ENCODE data around the gene ATP5F1A. TPM values are rescaled to one million over a fixed set of nuclear protein-coding genes. Genes with fewer than 3 reads are reported as not detected.
A peak's percentile ranks its signal among the peaks of the same experiment; 100 is the strongest.

Gene ATP5F1A
- total RNA-seq, 2 experiments from 2014 or later, result 333 to 349 TPM

DNA sequence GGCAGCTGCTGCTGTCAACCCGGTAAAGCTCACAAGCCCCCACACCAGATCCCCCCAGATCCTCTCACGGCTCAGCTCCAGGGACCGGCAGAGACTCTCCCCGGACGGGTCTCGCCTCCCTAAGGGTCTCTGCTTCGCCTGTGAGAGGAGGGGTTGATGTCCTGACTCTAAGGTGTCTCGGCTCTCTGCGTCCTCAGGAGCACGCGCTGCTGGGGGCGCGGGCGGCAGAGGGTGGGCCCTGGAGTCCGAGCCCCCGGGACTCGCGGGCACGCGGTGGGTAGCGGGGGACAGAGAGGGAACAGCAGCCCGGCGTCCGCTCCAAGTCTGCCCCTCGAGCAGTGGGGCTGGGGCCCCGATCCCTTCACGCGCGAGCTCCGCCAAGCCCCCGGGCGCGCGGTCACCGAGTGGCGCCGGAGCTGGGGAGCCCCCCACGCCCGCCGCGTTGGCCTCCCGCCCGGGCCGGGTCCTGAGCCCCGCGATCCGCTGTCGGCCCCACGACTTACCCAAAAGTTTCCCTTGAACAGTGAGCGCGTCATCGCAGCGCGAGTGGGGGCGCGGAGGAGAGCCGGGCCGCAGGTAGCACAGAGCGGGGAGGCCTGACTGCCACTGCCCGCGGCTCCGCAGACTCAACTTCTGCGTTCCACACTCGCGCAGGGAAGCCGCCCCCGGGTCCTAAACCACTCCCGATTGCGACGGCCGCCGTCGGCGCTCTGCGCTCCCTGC lies 26.3 kb downstream of the ATP5F1A start, which contains the start of gene PSTPIP2:
PSTPIP2 (minus strand) TSS at position 608 of the 723 bp plus-strand sequence; CDS start at position 536, 72 bp downstream.
- peaks cover 30% of the 10 kb centered on the region for H3K4me1 Mint-ChIP-seq
- peak within 1 kb of the TSS; percentile 74 for H3K4me3 Mint-ChIP-seq
- POLR2A ChIA-PET, result interaction anchor here (0.5 kb wide), 1 partner anchor 99 kb away, joined by 3 read pairs; no protein-coding TSS in a partner anchor
- no peaks in the 10 kb centered on the region for H3K36me3 Mint-ChIP-seq (ENCODE audit: low read depth)
- peaks cover 3% of the 10 kb centered on the region for H3K9me3 Mint-ChIP-seq
- peak; percentile 66 for DNase-seq
- H3K27ac Mint-ChIP-seq, result peak within 1 kb of the TSS; percentile 84
- CTCF ChIA-PET, result interaction anchor here (2.5 to 2.8 kb wide), 2 partner anchors 12 to 98 kb away, joined by 10 to 17 read pairs; no protein-coding TSS in a partner anchor
- no peaks in the 10 kb centered on the region for H3K27me3 Mint-ChIP-seq

DNA sequence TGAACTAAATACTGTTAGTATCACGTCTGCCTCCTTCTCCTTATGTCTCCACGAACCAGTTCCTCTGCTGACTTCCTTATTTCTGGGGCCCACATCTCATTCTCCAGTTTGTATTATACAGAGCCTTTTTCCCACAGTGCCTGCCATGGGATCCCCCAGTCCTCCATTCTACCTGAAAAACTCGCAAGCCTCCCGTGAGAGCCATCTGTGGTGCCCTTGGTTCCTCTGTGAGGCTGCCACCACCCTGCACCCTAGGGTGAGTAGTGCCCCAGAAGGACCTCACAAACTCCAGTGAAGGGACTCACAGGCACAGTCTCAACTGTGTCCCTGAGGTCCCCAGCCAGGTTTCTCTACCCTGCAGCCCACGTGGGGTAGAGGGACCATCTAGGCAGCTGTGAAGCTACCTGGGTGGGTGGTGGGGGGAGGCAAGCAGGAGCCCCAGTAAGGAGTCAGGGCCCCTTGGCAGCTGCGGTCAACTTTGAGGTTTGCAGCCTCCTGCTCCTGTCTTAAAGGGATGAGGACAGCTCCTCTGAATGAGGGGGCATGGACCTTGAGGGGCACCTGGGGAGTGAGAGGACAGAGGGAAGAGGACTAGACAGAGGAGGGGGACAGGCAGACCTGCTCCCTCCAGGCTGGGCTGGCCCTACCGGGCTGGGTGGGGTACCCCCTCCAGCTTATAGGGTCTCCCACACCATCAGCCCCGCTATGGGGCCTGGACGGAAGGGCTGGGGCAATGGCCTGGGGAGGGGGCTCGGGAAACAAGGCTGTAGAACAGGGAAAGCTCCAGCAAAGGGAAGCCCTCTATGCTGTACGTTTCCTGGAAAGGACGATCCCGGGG lies 27.1 kb downstream of the ATP5F1A start:
- ChIA-PET CTCF (interaction anchor here (0.8 to 2.8 kb wide), 2 partner anchors 97 to 194 kb away, joined by 3 to 10 read pairs; no protein-coding TSS in a partner anchor), POLR2A (interaction anchor here (0.5 kb wide), 1 partner anchor 99 kb away, joined by 3 read pairs; no protein-coding TSS in a partner anchor)
- H3K36me3 Mint-ChIP-seq (ENCODE audit: low read depth), result no peaks in the 10 kb centered on the region
- H3K4me3 Mint-ChIP-seq, result peak overlapping the region; percentile 66
- H3K9me3 Mint-ChIP-seq, result peaks cover 3% of the 10 kb centered on the region
- no peaks in the 10 kb centered on the region for H3K27me3 Mint-ChIP-seq
- no peak for DNase-seq
- H3K4me1 Mint-ChIP-seq, result peaks cover 30% of the 10 kb centered on the region
- peak overlapping the region; percentile 50 for H3K27ac Mint-ChIP-seq

DNA sequence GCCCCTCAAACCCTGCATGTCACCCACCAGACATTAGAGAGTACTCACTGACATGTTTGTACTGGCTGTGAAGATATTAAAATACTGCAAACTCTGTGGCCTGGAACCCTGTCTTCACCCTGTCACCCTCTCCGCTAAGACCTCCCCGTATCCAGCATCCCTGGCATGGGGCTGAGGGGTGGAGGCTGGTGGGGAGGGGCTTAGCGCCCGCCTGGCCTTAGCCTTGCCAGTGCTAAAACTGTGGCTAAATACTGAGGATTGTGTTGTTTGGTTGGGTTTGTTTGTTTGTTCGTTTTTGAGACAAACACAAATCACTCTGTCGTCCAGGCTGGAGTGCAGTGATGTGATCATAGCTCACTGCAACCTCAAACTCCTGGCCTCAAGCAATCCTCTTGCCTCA lies 27.9 kb downstream of the ATP5F1A start:
- H3K4me1 Mint-ChIP-seq, result peaks cover 30% of the 10 kb centered on the region
- no peak overlapping the region for H3K4me3 Mint-ChIP-seq
- ChIA-PET CTCF (interaction anchor here (0.8 to 1.0 kb wide), 3 partner anchors 19 to 383 kb away, joined by 3 to 4 read pairs (median 3); no protein-coding TSS in a partner anchor), POLR2A (no interaction called here)
- H3K9me3 Mint-ChIP-seq, result peaks cover 3% of the 10 kb centered on the region
- no peak for DNase-seq
- H3K36me3 Mint-ChIP-seq (ENCODE audit: low read depth), result no peaks in the 10 kb centered on the region
- H3K27me3 Mint-ChIP-seq, result no peaks in the 10 kb centered on the region
- H3K27ac Mint-ChIP-seq, result no peak overlapping the region

GRCh38 chr18:46069524-46069923 lies 28.6 kb downstream of the ATP5F1A start:
- ChIA-PET CTCF (interaction anchor here (0.8 to 1.0 kb wide), 2 partner anchors 18 to 383 kb away, joined by 3 to 4 read pairs; no protein-coding TSS in a partner anchor), POLR2A (no interaction called here)
- no peaks in the 10 kb centered on the region for H3K36me3 Mint-ChIP-seq (ENCODE audit: low read depth)
- H3K4me1 Mint-ChIP-seq, result peaks cover 30% of the 10 kb centered on the region
- H3K27me3 Mint-ChIP-seq, result no peaks in the 10 kb centered on the region
- peaks cover 3% of the 10 kb centered on the region for H3K9me3 Mint-ChIP-seq
- DNase-seq, result no peak
- H3K27ac Mint-ChIP-seq, result no peak overlapping the region
- H3K4me3 Mint-ChIP-seq, result no peak overlapping the region

- POLR2A ChIA-PET, result no interaction called here
- Mint-ChIP-seq H3K4me3 (no peak overlapping the region), H3K27ac (no peak overlapping the region), H3K9me3 (peaks cover 3% of the 10 kb centered on the region), H3K36me3 (ENCODE audit: low read depth) (no peaks in the 10 kb centered on the region), H3K27me3 (no peaks in the 10 kb centered on the region), H3K4me1 (peaks cover 27% of the 10 kb centered on the region)
- DNase-seq, result no peak
- CTCF ChIA-PET, result no interaction called here
Observed at GRCh38 chr18:46068763-46069162, 29.3 kb downstream of the ATP5F1A start.

- no peaks in the 10 kb centered on the region for H3K27me3 Mint-ChIP-seq
- H3K9me3 Mint-ChIP-seq, result peaks cover 3% of the 10 kb centered on the region
- H3K4me3 Mint-ChIP-seq, result no peak overlapping the region
- ChIA-PET POLR2A (interaction anchor here (0.7 kb wide), 1 partner anchor 58 kb away, joined by 16 read pairs; no protein-coding TSS in a partner anchor), CTCF (interaction anchor here (0.6 to 0.9 kb wide), 5 partner anchors 48 to 345 kb away, joined by 3 to 7 read pairs (median 3); no protein-coding TSS in a partner anchor)
- H3K36me3 Mint-ChIP-seq (ENCODE audit: low read depth), result no peaks in the 10 kb centered on the region
- no peak for DNase-seq
- H3K4me1 Mint-ChIP-seq, result peaks cover 18% of the 10 kb centered on the region
- no peak overlapping the region for H3K27ac Mint-ChIP-seq
Observed at GRCh38 chr18:46067438-46068007, 30.6 kb downstream of the ATP5F1A start.

- CTCF ChIA-PET, result no interaction called here
- Mint-ChIP-seq H3K36me3 (ENCODE audit: low read depth) (no peaks in the 10 kb centered on the region), H3K27me3 (no peaks in the 10 kb centered on the region), H3K9me3 (peaks cover 3% of the 10 kb centered on the region), H3K4me1 (peaks cover 2% of the 10 kb centered on the region), H3K4me3 (no peak overlapping the region), H3K27ac (no peak overlapping the region)
- POLR2A ChIA-PET, result no interaction called here
- DNase-seq, result no peak
Observed at GRCh38 chr18:46062781-46063180, 35.3 kb downstream of the ATP5F1A start.

- ChIA-PET CTCF (interaction anchor here (0.6 to 1.1 kb wide), 6 partner anchors 12 to 397 kb away, joined by 3 to 5 read pairs (median 4); no protein-coding TSS in a partner anchor), POLR2A (no interaction called here)
- Mint-ChIP-seq H3K27me3 (no peaks in the 10 kb centered on the region), H3K27ac (no peak overlapping the region), H3K4me3 (no peak overlapping the region), H3K9me3 (no peaks in the 10 kb centered on the region), H3K4me1 (no peaks in the 10 kb centered on the region), H3K36me3 (ENCODE audit: low read depth) (no peaks in the 10 kb centered on the region)
- no peak for DNase-seq
Observed at GRCh38 chr18:46061796-46062195, 36.3 kb downstream of the ATP5F1A start.

DNA sequence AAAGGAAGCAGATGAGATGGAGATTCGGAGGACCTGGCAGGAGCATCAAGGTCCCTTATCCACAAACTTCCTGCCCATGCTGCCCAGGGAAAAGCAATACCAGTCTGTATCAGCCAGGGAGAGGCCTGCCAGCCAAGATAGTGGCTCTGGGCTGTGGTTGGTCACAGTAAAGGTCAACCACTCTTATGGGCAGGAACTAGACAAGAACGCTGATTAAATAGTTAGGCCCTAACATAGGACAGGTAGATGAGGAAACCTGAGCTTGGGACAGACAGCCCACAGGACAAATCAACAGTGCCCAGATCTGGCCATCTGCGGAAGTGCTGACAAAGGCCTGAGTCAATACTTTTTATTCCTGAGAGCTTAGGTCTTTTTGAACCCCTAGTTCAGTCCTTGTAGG lies 36.7 kb downstream of the ATP5F1A start:
- no peak for DNase-seq
- no peaks in the 10 kb centered on the region for H3K36me3 Mint-ChIP-seq (ENCODE audit: low read depth)
- no peaks in the 10 kb centered on the region for H3K27me3 Mint-ChIP-seq
- peaks cover under 1% of the 10 kb centered on the region for H3K4me1 Mint-ChIP-seq
- no peaks in the 10 kb centered on the region for H3K9me3 Mint-ChIP-seq
- ChIA-PET CTCF (interaction anchor here (0.6 to 1.1 kb wide), 4 partner anchors 12 to 284 kb away, joined by 3 to 5 read pairs (median 4); no protein-coding TSS in a partner anchor), POLR2A (interaction anchor here (0.6 kb wide), 1 partner anchor 9 kb away, joined by 3 read pairs; no protein-coding TSS in a partner anchor)
- no peak overlapping the region for H3K27ac Mint-ChIP-seq
- no peak overlapping the region for H3K4me3 Mint-ChIP-seq

- Mint-ChIP-seq H3K27ac (no peak overlapping the region), H3K4me1 (peaks cover 11% of the 10 kb centered on the region), H3K4me3 (no peak overlapping the region), H3K27me3 (no peaks in the 10 kb centered on the region), H3K36me3 (ENCODE audit: low read depth) (no peaks in the 10 kb centered on the region), H3K9me3 (no peaks in the 10 kb centered on the region)
- DNase-seq, result no peak
- ChIA-PET CTCF (interaction anchor here (0.6 to 0.9 kb wide), 2 partner anchors 24 to 44 kb away, joined by 3 read pairs; partner anchors contain the start of gene HAUS1), POLR2A (no interaction called here)
Observed at GRCh38 chr18:46060359-46060841, 37.7 kb downstream of the ATP5F1A start.

DNA sequence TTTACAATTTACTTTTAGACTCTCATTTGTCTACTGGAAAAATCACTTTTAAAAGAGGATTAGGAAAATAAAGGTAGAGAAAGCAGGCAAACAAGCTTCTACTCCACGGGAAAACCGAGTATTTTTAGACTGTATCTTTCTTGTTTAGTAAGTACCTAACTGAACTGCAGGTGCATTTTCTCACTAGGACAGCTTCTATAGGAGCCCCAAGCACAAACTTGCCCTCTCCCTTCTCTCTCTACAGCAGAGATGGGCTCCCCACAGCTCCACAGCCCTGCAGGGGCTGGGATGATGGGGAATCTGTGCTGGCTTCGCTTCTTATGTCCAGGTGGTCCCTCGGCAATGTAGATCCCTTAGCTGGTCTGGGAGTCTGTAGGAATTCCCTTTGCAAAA lies 42.3 kb downstream of the ATP5F1A start:
- Mint-ChIP-seq H3K9me3 (no peaks in the 10 kb centered on the region), H3K27ac (peak overlapping the region; percentile 78), H3K27me3 (no peaks in the 10 kb centered on the region), H3K4me3 (peak overlapping the region; percentile 30), H3K4me1 (peaks cover 28% of the 10 kb centered on the region), H3K36me3 (ENCODE audit: low read depth) (peaks cover 4% of the 10 kb centered on the region)
- POLR2A ChIA-PET, result no interaction called here
- DNase-seq, result no peak
- CTCF ChIA-PET, result interaction anchor here (1.1 kb wide), 1 partner anchor 14 kb away, joined by 3 read pairs; no protein-coding TSS in a partner anchor

Measured in activated CD4-positive, alpha-beta T cell treated with anti-CD3 and anti-CD28 coated beads, Interleukin-2, amount 10 ng/mL, durations not matched to agents 7 days and 5 days (primary cell).